PC-3 (cell line): ENCODE results near the gene DTL.

Source experiments
- EZH2phosphoT487 ChIP-seq: fragments of 300-600 bp; sonication (generic); IDR thresholded peaks from 2 replicates; pipeline ENCODE4 v1.6.1; 2018; ENCODE audit warnings: mild to moderate bottlenecking, antibody characterized with exemption, low read length, borderline replicate concordance
- TF ChIP-seq, protein P1 (sequence below): fragments of 300-600 bp; sonication (generic); conservative IDR thresholded peaks from 2 replicates; pipeline ENCODE4 v1.5.1; 2017; ENCODE audit warnings: antibody characterized with exemption, low read depth, mild to moderate bottlenecking, low read length

DNA sequence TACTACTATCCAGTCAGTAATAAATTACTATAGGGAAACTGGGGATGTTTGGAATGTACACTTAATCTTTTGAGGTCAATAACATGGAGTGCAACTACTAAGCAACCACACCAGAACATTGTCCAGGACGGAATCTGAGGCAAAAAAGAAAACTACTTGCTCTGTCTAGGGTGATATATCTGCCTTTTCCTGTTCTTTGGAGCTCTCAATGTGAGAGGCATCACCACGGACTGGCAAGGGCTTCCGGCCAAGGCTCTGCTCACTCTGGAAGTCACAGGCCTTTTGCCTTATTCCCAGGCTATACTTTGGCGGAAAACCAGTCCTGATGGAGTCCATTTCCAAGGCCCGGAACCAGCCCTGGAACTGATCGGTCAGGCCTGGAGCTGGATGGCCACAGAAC is 94.2 kb downstream of the DTL start:
- TF ChIP-seq, protein P1, sequence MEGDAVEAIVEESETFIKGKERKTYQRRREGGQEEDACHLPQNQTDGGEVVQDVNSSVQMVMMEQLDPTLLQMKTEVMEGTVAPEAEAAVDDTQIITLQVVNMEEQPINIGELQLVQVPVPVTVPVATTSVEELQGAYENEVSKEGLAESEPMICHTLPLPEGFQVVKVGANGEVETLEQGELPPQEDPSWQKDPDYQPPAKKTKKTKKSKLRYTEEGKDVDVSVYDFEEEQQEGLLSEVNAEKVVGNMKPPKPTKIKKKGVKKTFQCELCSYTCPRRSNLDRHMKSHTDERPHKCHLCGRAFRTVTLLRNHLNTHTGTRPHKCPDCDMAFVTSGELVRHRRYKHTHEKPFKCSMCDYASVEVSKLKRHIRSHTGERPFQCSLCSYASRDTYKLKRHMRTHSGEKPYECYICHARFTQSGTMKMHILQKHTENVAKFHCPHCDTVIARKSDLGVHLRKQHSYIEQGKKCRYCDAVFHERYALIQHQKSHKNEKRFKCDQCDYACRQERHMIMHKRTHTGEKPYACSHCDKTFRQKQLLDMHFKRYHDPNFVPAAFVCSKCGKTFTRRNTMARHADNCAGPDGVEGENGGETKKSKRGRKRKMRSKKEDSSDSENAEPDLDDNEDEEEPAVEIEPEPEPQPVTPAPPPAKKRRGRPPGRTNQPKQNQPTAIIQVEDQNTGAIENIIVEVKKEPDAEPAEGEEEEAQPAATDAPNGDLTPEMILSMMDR = no peak
- TF ChIP-seq EZH2phosphoT487 = no peak
